GM12878 (cell line): Measurements from ENCODE around the gene CPA2. TPM values are rescaled to one million over a fixed set of nuclear protein-coding genes. Genes with fewer than 3 reads are reported as not detected.
"Not testable (repeated sequence)": the region's sequence is repeated elsewhere in the genome, so short reads cannot be mapped to it uniquely, and the experiment has no call there.

ENCODE experiments used
- ATAC-seq: fragments of 200-7000 bp; cut with Tn5 transposase; 3 replicates; pipeline ENCODE4 v1.9.1; 2020; ENCODE audit warnings: mild to moderate bottlenecking, moderate library complexity
- BruUV-seq: library from RNA; stranded (reverse); fragments of 400-500 nt; replicated peaks from 2 replicates; lab custom pipeline; 2021; lab: Mats Ljungman, UMichigan
- CTCF ChIA-PET: fragments of 300-600 bp; sonication (Branson Sonifier 250); formaldehyde crosslinking; extraction: SDS; loops from one replicate; lab custom pipeline; 2021; ENCODE audit warnings: inconsistent platforms; lab: Yijun Ruan, JAX
- POLR2A ChIA-PET: fragments of 350-600 bp; formaldehyde crosslinking; extraction: SDS; loops from one replicate; lab custom pipeline; 2021; ENCODE audit warnings: inconsistent platforms; lab: Charles Lee
- RAD21 ChIA-PET: fragments of 300-600 bp; sonication (Branson Sonifier 250); formaldehyde crosslinking; loops from one replicate; lab custom pipeline; 2023; ENCODE audit warnings: antibody characterized with exemption; ENCODE audit not compliant: unreplicated experiment; lab: Charles Lee
- SMC1A ChIA-PET: fragments of 300-600 bp; sonication (Branson Sonifier 250); formaldehyde crosslinking; loops from one replicate; lab custom pipeline; 2023; ENCODE audit not compliant: unreplicated experiment, uncharacterized antibody; lab: Charles Lee
- DNase-seq: peaks from one replicate; pipeline ENCODE4 v3.0.0-alpha.2; 2011; ENCODE audit warnings: low read depth, low spot score
- FAIRE-seq: peaks from 3 replicates; lab custom pipeline; 2011; peaks lifted over from hg19 to GRCh38; lab: Jason Lieb, UNC
- H2AFZ ChIP-seq: 2 replicates; pipeline ENCODE4 v1.6.0; 2011; ENCODE audit warnings: low read depth, low read length, control low read depth; ENCODE audit not compliant: control insufficient read depth
- H3K27ac ChIP-seq: 2 replicates; pipeline ENCODE4 v1.5.1; 2011; ENCODE audit warnings: control low read depth; ENCODE audit not compliant: control insufficient read depth, insufficient read depth
- H3K27me3 ChIP-seq, 2 experiments: replicated peaks in 1 of 2; 2 replicates each; pipeline versions ENCODE4 v1.6.0 to v1.6.1; 2011; ENCODE audit warnings: low read length in 1 of 2; ENCODE audit not compliant: control insufficient read depth in 2 of 2, insufficient read depth in 2 of 2
- H3K36me3 ChIP-seq, 2 experiments: 2 replicates each; pipeline ENCODE4 v1.5.1; 2011; ENCODE audit warnings: low read length in 1 of 2; ENCODE audit not compliant: control insufficient read depth in 2 of 2, insufficient read depth in 2 of 2
- H3K4me1 ChIP-seq: 2 replicates; pipeline ENCODE4 v1.6.1; 2011; ENCODE audit warnings: mild to moderate bottlenecking, low read length, moderate library complexity, mixed read lengths; ENCODE audit not compliant: control insufficient read depth, insufficient read depth
- H3K4me2 ChIP-seq: 2 replicates; pipeline ENCODE4 v1.6.0; 2011; ENCODE audit warnings: control low read depth; ENCODE audit not compliant: control insufficient read depth, insufficient read depth
- H3K4me3 ChIP-seq: fragments of 200-600 bp; sonication (generic); 2 replicates; pipeline ENCODE4 v1.5.1; 2016
- H3K79me2 ChIP-seq: 2 replicates; pipeline ENCODE4 v1.6.0; 2011; ENCODE audit warnings: low read length; ENCODE audit not compliant: control insufficient read depth, insufficient read depth
- H3K9ac ChIP-seq: 2 replicates; pipeline ENCODE4 v1.8.0; 2011; ENCODE audit warnings: low read length, control low read depth, mixed read lengths; ENCODE audit not compliant: control insufficient read depth, insufficient read depth
- H3K9me3 ChIP-seq: replicated peaks from 3 replicates; pipeline ENCODE4 v1.5.1; 2011; ENCODE audit warnings: mild to moderate bottlenecking, low read length; ENCODE audit not compliant: control insufficient read depth, insufficient read depth
- H4K20me1 ChIP-seq: 2 replicates; pipeline ENCODE4 v1.6.0; 2011; ENCODE audit not compliant: control insufficient read depth, insufficient read depth
- TAF1 ChIP-seq: IDR thresholded peaks from 2 replicates; pipeline ENCODE4 v1.6.1; 2011; ENCODE audit warnings: mild to moderate bottlenecking, low read depth, low read length, borderline replicate concordance
- WGBS: methylation state at CpG from one replicate; pipeline ENCODE4 v1.1.6; 2016; ENCODE audit warnings: low lambda C conversion rate; ENCODE audit not compliant: insufficient replicate concordance, insufficient coverage; ENCODE audit errors: missing lambda C conversion rate; 5-methylcytosine and 5-hydroxymethylcytosine counted together
- in situ Hi-C: fragments of 300-500 bp; cut with MboI; formaldehyde crosslinking; loops from 9 replicates; pipeline ENCODE4 v1.14.3; 2018; ENCODE audit warnings: mixed read lengths
- intact Hi-C: fragments of 100-400 bp; cut with micrococcal nuclease; formaldehyde crosslinking; loops from one replicate; pipeline ENCODE4 v1.14.2; 2022; ENCODE audit not compliant: unreplicated experiment
- polyA plus RNA-seq, 11 experiments: library from polyadenylated mRNA; depleted of rRNA in 4 of 11; unstranded in 6 of 11; stranded (reverse) in 5 of 11; fragments of >200 nt; fragmentation: Nextera tagmentation in 4 of 11; fragmentation: Illumina TruSeq in 1 of 11; extraction: Ambion mirVana in 4 of 11; extraction: Trizol in 1 of 11; gene quantifications; 1 replicate in 1 of 11; 2 replicates in 10 of 11; pipeline versions ENCODE4 v1.2.1 to v1.2.3, GENCODE V29; 2011 to 2016; ENCODE audit warnings: inconsistent platforms in 2 of 11, missing spikeins in 2 of 11, low read depth in 1 of 11
- total RNA-seq, 4 experiments: library from RNA; depleted of rRNA in 3 of 4; stranded (reverse); fragments of >200 nt in 3 of 4; fragmentation: Illumina TruSeq in 1 of 4; extraction: Trizol in 1 of 4; gene quantifications; 2 replicates each; pipeline versions ENCODE4 v1.2.1 to v1.2.3, GENCODE V29; 2013 to 2021

Gene CPA2
- total and polyA plus RNA-seq, 10 of the 15 experiments (the other 5 are each of a cell fraction or from before 2014, with no cell fraction given), result 0.04 to 1.9 TPM; not detected in 8

- DNase-seq, H3K4me3 ChIP-seq, H3K9me3 ChIP-seq, H3K27ac ChIP-seq, CTCF ChIA-PET, H4K20me1 ChIP-seq, H3K4me2 ChIP-seq, H3K79me2 ChIP-seq, H3K9ac ChIP-seq, H2AFZ ChIP-seq, RAD21 ChIA-PET, in situ Hi-C loops, BruUV-seq, FAIRE-seq, H3K27me3 ChIP-seq, ATAC-seq, POLR2A ChIA-PET, intact Hi-C loops, H3K36me3 ChIP-seq, H3K4me1 ChIP-seq: not testable (repeated sequence)
- SMC1A ChIA-PET, result interaction anchor here (0.8 kb wide), 1 partner anchor 32 kb away, joined by 4 read pairs; no protein-coding TSS in a partner anchor
- 62% methylated on average over 3 of the region's 3 CpGs for WGBS
Observed at GRCh38 chr7:130224923-130225322, 41.7 kb upstream of the CPA2 start.

DNA sequence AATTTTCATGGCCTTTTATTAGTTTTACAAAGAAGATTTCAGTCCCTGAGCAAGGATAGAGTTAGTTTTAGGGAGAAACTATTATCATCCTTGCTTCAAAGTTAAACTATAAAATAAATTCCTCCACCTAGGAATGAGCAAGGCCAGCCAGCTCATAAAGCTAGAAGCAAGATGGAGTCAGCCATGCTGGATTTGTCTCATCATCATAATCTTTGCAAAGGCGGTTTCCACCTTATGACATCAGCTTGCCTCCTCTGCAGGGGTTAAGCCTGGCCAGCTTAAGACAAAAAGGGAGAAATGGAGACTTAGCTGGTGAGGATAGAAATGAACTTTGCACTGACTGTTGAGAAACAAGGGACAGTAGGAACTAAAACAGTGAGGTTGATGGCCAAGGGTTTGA lies 40.3 kb upstream of the CPA2 start:
- no peak for TF ChIP-seq TAF1
- Histone ChIP-seq H3K27ac (no peak overlapping the region), H3K4me1 (no peaks in the 10 kb centered on the region), H3K9me3 (no peaks in the 10 kb centered on the region; the same call in 2 of the 3 replicates), H4K20me1 (no peaks in the 10 kb centered on the region), H2AFZ (no peak overlapping the region), H3K4me2 (no peak overlapping the region), H3K36me3 (no peaks in the 10 kb centered on the region), H3K4me3 (no peak overlapping the region), H3K79me2 (no peaks in the 10 kb centered on the region), H3K9ac (no peak overlapping the region), H3K27me3 (no peaks in the 10 kb centered on the region)
- SMC1A ChIA-PET, result interaction anchor here (0.8 kb wide), 1 partner anchor 15 kb away, joined by 3 read pairs; no protein-coding TSS in a partner anchor
- intact Hi-C loops (no loop called here), in situ Hi-C loops (no loop called here)
- no peak for FAIRE-seq
- 79% methylated on average over 1 of the region's 1 CpG for WGBS
- POLR2A ChIA-PET, result interaction anchor here (0.6 kb wide), 1 partner anchor 130 kb away, joined by 3 read pairs; no protein-coding TSS in a partner anchor
- CTCF ChIA-PET, result no interaction called here
- no peak for ATAC-seq
- no TSS peak for BruUV-seq
- RAD21 ChIA-PET, result no interaction called here
- DNase-seq, result no peak
